Breast epithelium (tissue), 3 donors: ENCODE data around the gene VLDLR.

Source experiments
- POLR2AphosphoS5 ChIP-seq, 3 donors: sonication (generic); formaldehyde crosslinking; IDR thresholded peaks; one replicate each; pipeline ENCODE4 v1.6.1; 2017; ENCODE audit warnings: antibody characterized with exemption in 3 of 3
- TF ChIP-seq, protein P1 (sequence below), 3 donors: fragments of 450-650 bp; IDR thresholded peaks; one replicate each; pipeline ENCODE4 v1.5.1; 2016 to 2017; ENCODE audit warnings: antibody characterized with exemption in 3 of 3, mild to moderate bottlenecking in 3 of 3, moderate library complexity in 3 of 3

DNA sequence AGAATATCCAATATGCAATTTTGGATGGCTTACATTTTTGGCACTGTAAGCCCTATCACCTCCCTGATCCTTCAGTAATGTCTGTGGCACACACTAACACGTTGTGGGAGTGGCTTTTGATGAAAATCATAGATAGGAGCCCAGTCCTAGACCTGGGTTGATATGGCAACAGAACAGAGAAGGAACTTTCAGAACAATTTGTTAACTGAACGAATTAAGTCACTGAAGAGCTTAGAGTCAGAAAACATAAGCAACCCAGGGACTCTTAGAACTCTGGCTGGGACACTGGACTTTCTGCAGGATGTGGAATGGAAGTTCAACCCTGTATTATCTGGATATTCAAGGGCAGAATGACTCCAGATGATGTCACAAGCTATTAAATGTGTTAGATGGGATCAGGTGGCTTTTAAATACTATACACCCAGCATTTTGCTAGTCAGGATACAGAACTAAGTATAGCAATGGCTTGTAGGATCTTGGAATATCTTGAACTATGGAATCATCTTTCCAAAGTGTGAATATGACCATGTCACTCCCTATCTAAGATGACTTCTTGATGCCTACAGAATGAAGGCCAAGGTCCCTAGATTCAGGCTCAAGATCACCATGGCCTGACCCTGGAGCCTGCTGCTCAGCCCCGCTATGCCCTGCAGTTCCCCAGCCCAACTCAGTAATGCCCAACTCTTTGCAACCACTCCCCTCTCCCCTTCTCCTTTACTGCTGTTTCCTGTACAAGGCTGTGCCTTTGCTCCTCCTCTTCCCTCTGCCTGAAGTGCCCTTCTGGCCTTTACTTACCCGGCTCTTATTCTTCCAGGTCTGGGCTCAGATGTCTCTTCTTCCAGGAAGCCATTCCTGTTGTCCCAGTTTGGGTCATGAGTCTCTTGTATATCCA is 42.8 kb downstream of the VLDLR start:
- TF ChIP-seq, protein P1, sequence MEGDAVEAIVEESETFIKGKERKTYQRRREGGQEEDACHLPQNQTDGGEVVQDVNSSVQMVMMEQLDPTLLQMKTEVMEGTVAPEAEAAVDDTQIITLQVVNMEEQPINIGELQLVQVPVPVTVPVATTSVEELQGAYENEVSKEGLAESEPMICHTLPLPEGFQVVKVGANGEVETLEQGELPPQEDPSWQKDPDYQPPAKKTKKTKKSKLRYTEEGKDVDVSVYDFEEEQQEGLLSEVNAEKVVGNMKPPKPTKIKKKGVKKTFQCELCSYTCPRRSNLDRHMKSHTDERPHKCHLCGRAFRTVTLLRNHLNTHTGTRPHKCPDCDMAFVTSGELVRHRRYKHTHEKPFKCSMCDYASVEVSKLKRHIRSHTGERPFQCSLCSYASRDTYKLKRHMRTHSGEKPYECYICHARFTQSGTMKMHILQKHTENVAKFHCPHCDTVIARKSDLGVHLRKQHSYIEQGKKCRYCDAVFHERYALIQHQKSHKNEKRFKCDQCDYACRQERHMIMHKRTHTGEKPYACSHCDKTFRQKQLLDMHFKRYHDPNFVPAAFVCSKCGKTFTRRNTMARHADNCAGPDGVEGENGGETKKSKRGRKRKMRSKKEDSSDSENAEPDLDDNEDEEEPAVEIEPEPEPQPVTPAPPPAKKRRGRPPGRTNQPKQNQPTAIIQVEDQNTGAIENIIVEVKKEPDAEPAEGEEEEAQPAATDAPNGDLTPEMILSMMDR (IDR thresholded peaks at IDR 0.05) = no peak
- TF ChIP-seq POLR2AphosphoS5 (IDR thresholded peaks at IDR 0.05) = no peak
